ENCODE measurements around the gene LUZP4.

The LUZP4 gene

GRCh38 chrX:115348446-115349225 lies 59.1 kb downstream of the LUZP4 start:
- no peaks in the 10 kb centered on the region for H3K27me3 ChIP-seq (ENCODE audit: insufficient read depth, low read length, poor library complexity)
- no peaks in the 10 kb centered on the region for H3K36me3 ChIP-seq (ENCODE audit: control insufficient read depth, insufficient read depth, low read length)
- WGBS (ENCODE audit: extremely low coverage, insufficient coverage, low lambda C conversion rate): no CpG with 5 or more reads among the region's 7 CpGs
- H3K4me1 ChIP-seq (ENCODE audit: control insufficient read depth, low read depth, low read length): no peaks in the 10 kb centered on the region
- H3K4ac ChIP-seq (ENCODE audit: low read depth, low read length): no peak overlapping the region
- no peak overlapping the region for H2BK120ac ChIP-seq (ENCODE audit: low read depth, low read length)
- H3K4me2 ChIP-seq (ENCODE audit: low read length): no peak overlapping the region
- no peak overlapping the region for H3K56ac ChIP-seq (ENCODE audit: low read length)
- H4K5ac ChIP-seq (ENCODE audit: low read length): no peak overlapping the region
- H3K23ac ChIP-seq (ENCODE audit: low read length): no peak overlapping the region
- no peak overlapping the region for H3K9ac ChIP-seq (ENCODE audit: low read length)
- H4K8ac ChIP-seq (ENCODE audit: low read depth, low read length): no peak overlapping the region
- no peak overlapping the region for H3K18ac ChIP-seq (ENCODE audit: low read length)
- DNase-seq: no peak
- H2AK5ac ChIP-seq (ENCODE audit: low read length): no peak overlapping the region
- no peaks in the 10 kb centered on the region for H3K79me1 ChIP-seq (ENCODE audit: low read length)
- no peak overlapping the region for H3K27ac ChIP-seq (ENCODE audit: low read depth, low read length)
- no peak overlapping the region for H2BK5ac ChIP-seq (ENCODE audit: low read length)
- H3K4me3 ChIP-seq (ENCODE audit: low read length): no peak overlapping the region
- H2BK15ac ChIP-seq (replicated peaks; ENCODE audit: low read depth): no peak overlapping the region
- H3K79me2 ChIP-seq (ENCODE audit: control insufficient read depth, insufficient read depth, low read length): no peaks in the 10 kb centered on the region

- no peaks in the 10 kb centered on the region for H3K4me1 ChIP-seq (ENCODE audit: control insufficient read depth, low read depth, low read length)
- H2BK5ac ChIP-seq (ENCODE audit: low read length): no peak overlapping the region
- no peak overlapping the region for H3K23ac ChIP-seq (ENCODE audit: low read length)
- H4K5ac ChIP-seq (ENCODE audit: low read length): no peak overlapping the region
- no peak overlapping the region for H3K56ac ChIP-seq (ENCODE audit: low read length)
- H3K4me2 ChIP-seq (ENCODE audit: low read length): no peak overlapping the region
- no peaks in the 10 kb centered on the region for H3K79me2 ChIP-seq (ENCODE audit: control insufficient read depth, insufficient read depth, low read length)
- H2BK120ac ChIP-seq (ENCODE audit: low read depth, low read length): no peak overlapping the region
- H3K4me3 ChIP-seq (ENCODE audit: low read length): no peak overlapping the region
- no peaks in the 10 kb centered on the region for H3K79me1 ChIP-seq (ENCODE audit: low read length)
- no peak overlapping the region for H3K4ac ChIP-seq (ENCODE audit: low read depth, low read length)
- no peak overlapping the region for H3K9ac ChIP-seq (ENCODE audit: low read length)
- H2BK15ac ChIP-seq (replicated peaks; ENCODE audit: low read depth): no peak overlapping the region
- H2AK5ac ChIP-seq (ENCODE audit: low read length): no peak overlapping the region
- H4K8ac ChIP-seq (ENCODE audit: low read depth, low read length): no peak overlapping the region
- DNase-seq: no peak
- no peaks in the 10 kb centered on the region for H3K27me3 ChIP-seq (ENCODE audit: insufficient read depth, low read length, poor library complexity)
- no peak overlapping the region for H3K18ac ChIP-seq (ENCODE audit: low read length)
- no peaks in the 10 kb centered on the region for H3K36me3 ChIP-seq (ENCODE audit: control insufficient read depth, insufficient read depth, low read length)
- WGBS (ENCODE audit: extremely low coverage, insufficient coverage, low lambda C conversion rate): no CpG with 5 or more reads among the region's 10 CpGs
- no peak overlapping the region for H3K27ac ChIP-seq (ENCODE audit: low read depth, low read length)
Observed at GRCh38 chrX:115350711-115351381, 61.3 kb downstream of the LUZP4 start.

GRCh38 chrX:115356369-115356768 lies 66.9 kb downstream of the LUZP4 start:
- Histone ChIP-seq H3K27me3 (ENCODE audit: insufficient read depth, low read length, poor library complexity) (no peaks in the 10 kb centered on the region), H3K18ac (ENCODE audit: low read length) (no peak overlapping the region), H3K56ac (ENCODE audit: low read length) (no peak overlapping the region), H3K36me3 (ENCODE audit: control insufficient read depth, insufficient read depth, low read length) (no peaks in the 10 kb centered on the region), H2BK5ac (ENCODE audit: low read length) (no peak overlapping the region), H3K79me1 (ENCODE audit: low read length) (no peaks in the 10 kb centered on the region), H3K4me2 (ENCODE audit: low read length) (no peak overlapping the region), H2BK120ac (ENCODE audit: low read depth, low read length) (no peak overlapping the region), H4K5ac (ENCODE audit: low read length) (no peak overlapping the region), H3K27ac (ENCODE audit: low read depth, low read length) (no peak overlapping the region), H4K8ac (ENCODE audit: low read depth, low read length) (no peak overlapping the region), H2AK5ac (ENCODE audit: low read length) (no peak overlapping the region), H3K79me2 (ENCODE audit: control insufficient read depth, insufficient read depth, low read length) (no peaks in the 10 kb centered on the region), H3K9ac (ENCODE audit: low read length) (no peak overlapping the region), H2BK15ac (replicated peaks; ENCODE audit: low read depth) (no peak overlapping the region), H3K23ac (ENCODE audit: low read length) (no peak overlapping the region), H3K4ac (ENCODE audit: low read depth, low read length) (no peak overlapping the region), H3K4me3 (ENCODE audit: low read length) (no peak overlapping the region), H3K4me1 (ENCODE audit: control insufficient read depth, low read depth, low read length) (no peaks in the 10 kb centered on the region)
- no peak for DNase-seq
- no CpG with 5 or more reads among the region's 4 CpGs for WGBS (ENCODE audit: extremely low coverage, insufficient coverage, low lambda C conversion rate)
